Neural cell (in vitro differentiated cells): ENCODE results near the gene KLHL17. TPM values are rescaled to one million over a fixed set of nuclear protein-coding genes. Genes with fewer than 3 reads are reported as not detected.

ENCODE experiments used
- H2AFZ ChIP-seq: fragments of 200-600, 300-800 bp; sonication (generic), shearing (Covaris generic); 2 replicates; pipeline ENCODE4 v1.6.0; 2014; ENCODE audit warnings: low read depth, mild to moderate bottlenecking, antibody characterized with exemption, low read length, moderate library complexity
- H3F3A ChIP-seq: fragments of 200-600 bp; shearing (Covaris generic); 2 replicates; pipeline ENCODE4 v1.6.1; 2016; ENCODE audit warnings: mild to moderate bottlenecking, moderate library complexity, mixed read lengths, antibody characterized with exemption, low read length; ENCODE audit not compliant: insufficient read depth, poor library complexity, severe bottlenecking
- H3K27ac ChIP-seq: fragments of 200-600, 300-800 bp; sonication (generic), shearing (Covaris generic); 2 replicates; pipeline ENCODE4 v1.5.1; 2014; ENCODE audit warnings: mild to moderate bottlenecking, low read length, moderate library complexity
- H3K27me3 ChIP-seq: fragments of 300-800, 200-600 bp; sonication (generic), shearing (Covaris generic); 2 replicates; pipeline ENCODE4 v1.6.0; 2014; ENCODE audit warnings: mild to moderate bottlenecking, low read depth, low read length, moderate library complexity; ENCODE audit not compliant: insufficient read depth
- H3K36me3 ChIP-seq: fragments of 300-800, 200-600 bp; sonication (generic), shearing (Covaris generic); 2 replicates; pipeline ENCODE4 v1.5.1; 2014; ENCODE audit warnings: mild to moderate bottlenecking, antibody characterized with exemption, low read length, moderate library complexity; ENCODE audit not compliant: insufficient read depth
- H3K4me2 ChIP-seq: fragments of 300-800, 200-600 bp; sonication (generic), shearing (Covaris generic); 2 replicates; pipeline ENCODE4 v1.6.0; 2014; ENCODE audit warnings: mild to moderate bottlenecking, low read length
- H3K4me3 ChIP-seq: fragments of 300-800, 200-600 bp; sonication (generic), shearing (Covaris generic); 2 replicates; pipeline ENCODE4 v1.5.1; 2014; ENCODE audit warnings: mild to moderate bottlenecking, low read length, moderate library complexity
- H3K79me2 ChIP-seq: fragments of 200-600 bp; shearing (Covaris generic); replicated peaks from 2 replicates; pipeline ENCODE4 v1.6.0; 2014; ENCODE audit warnings: mild to moderate bottlenecking, low read length, moderate library complexity; ENCODE audit not compliant: insufficient read depth
- H3K9ac ChIP-seq: fragments of 300-800, 200-600 bp; sonication (generic), shearing (Covaris generic); 2 replicates; pipeline ENCODE4 v1.6.1; 2016; ENCODE audit warnings: mild to moderate bottlenecking, low read length, mixed read lengths
- H3K9me2 ChIP-seq: fragments of 200-600 bp; shearing (Covaris generic); 2 replicates; pipeline ENCODE4 v1.6.1; 2016; ENCODE audit warnings: mild to moderate bottlenecking, low read length, mixed read lengths; ENCODE audit not compliant: insufficient read depth
- H3K9me3 ChIP-seq: fragments of 200-600, 300-800 bp; sonication (generic), shearing (Covaris generic); 2 replicates; pipeline ENCODE4 v1.6.1; 2016; ENCODE audit warnings: mild to moderate bottlenecking, mixed run types, low read length, moderate library complexity, mixed read lengths
- H4K20me1 ChIP-seq: fragments of 200-600 bp; shearing (Covaris generic); 2 replicates; pipeline ENCODE4 v1.6.1; 2016; ENCODE audit warnings: mild to moderate bottlenecking, mixed run types; ENCODE audit not compliant: insufficient read depth
- EP300 ChIP-seq: fragments of 450-650 bp; conservative IDR thresholded peaks from 2 replicates; pipeline ENCODE4 v1.6.1; 2014; ENCODE audit warnings: antibody characterized with exemption, mild to moderate bottlenecking, moderate library complexity; ENCODE audit not compliant: poor library complexity, severe bottlenecking
- EZH2 ChIP-seq: fragments of 200-600, 300-800 bp; shearing (Covaris generic), sonication (generic); IDR thresholded peaks from 2 replicates; pipeline ENCODE4 v1.6.1; 2014; ENCODE audit warnings: antibody characterized with exemption, low read length, borderline replicate concordance, mild to moderate bottlenecking; ENCODE audit not compliant: insufficient read depth, poor library complexity, severe bottlenecking
- MXI1 ChIP-seq: fragments of 450-650 bp; conservative IDR thresholded peaks from 2 replicates; pipeline ENCODE4 v1.6.1; 2014; ENCODE audit warnings: antibody characterized with exemption, mild to moderate bottlenecking; ENCODE audit not compliant: poor library complexity, severe bottlenecking
- POLR2AphosphoS5 ChIP-seq: IDR thresholded peaks from 2 replicates; pipeline ENCODE4 v1.6.1; 2012
- RAD21 ChIP-seq: fragments of 450-650 bp; conservative IDR thresholded peaks from 2 replicates; pipeline ENCODE4 v1.6.1; 2014; ENCODE audit warnings: antibody characterized with exemption, mild to moderate bottlenecking, moderate library complexity
- REST ChIP-seq: IDR thresholded peaks from 2 replicates; pipeline ENCODE4 v1.6.1; 2012; ENCODE audit warnings: borderline replicate concordance
- SMC3 ChIP-seq: fragments of 450-650 bp; conservative IDR thresholded peaks from 2 replicates; pipeline ENCODE4 v1.6.1; 2014; ENCODE audit warnings: antibody characterized with exemption, mild to moderate bottlenecking, moderate library complexity; ENCODE audit not compliant: poor library complexity
- TAF1 ChIP-seq: IDR thresholded peaks from 2 replicates; pipeline ENCODE4 v1.6.1; 2012; ENCODE audit warnings: low read depth
- polyA plus RNA-seq: library from polyadenylated mRNA; depleted of rRNA; stranded (reverse); fragments of >200 nt; gene quantifications from 2 replicates; pipeline ENCODE4 v1.2.3, GENCODE V29; 2014
- TF ChIP-seq, protein P1 (sequence below): fragments of 450-650 bp; IDR thresholded peaks from 2 replicates; pipeline ENCODE4 v1.5.1; 2014; ENCODE audit warnings: antibody characterized with exemption, mild to moderate bottlenecking, moderate library complexity; ENCODE audit not compliant: poor library complexity, severe bottlenecking

The KLHL17 gene
- polyA plus RNA-seq, 1 donor from 2014 or later = 52.3 TPM

DNA sequence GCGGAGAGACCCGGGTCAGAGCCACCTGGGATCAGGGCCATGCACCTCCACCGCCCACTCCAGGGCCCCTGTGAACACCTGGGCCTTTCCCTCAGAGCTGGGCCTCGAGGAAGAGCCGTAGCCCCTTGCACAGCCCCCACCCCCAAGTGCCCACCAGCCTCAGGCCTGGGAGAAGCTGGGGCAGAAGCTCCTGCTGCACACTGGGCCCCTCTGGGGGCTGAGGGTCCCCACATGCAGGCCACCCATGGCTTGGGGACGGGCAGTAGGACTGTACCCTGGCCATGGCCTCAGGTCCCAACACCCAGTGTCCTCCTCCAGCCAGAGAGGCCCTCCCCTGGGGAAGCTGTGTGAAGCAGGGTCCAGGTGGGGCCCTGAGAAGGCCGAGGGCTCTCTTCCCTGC, 7.8 kb upstream of the KLHL17 start:
- Histone ChIP-seq H3K9me2 (no peaks in the 10 kb centered on the region), H3K9me3 (no peaks in the 10 kb centered on the region), H3K4me3 (no peak overlapping the region), H2AFZ (no peak overlapping the region), H3K27me3 (no peaks in the 10 kb centered on the region), H3F3A (no peaks in the 10 kb centered on the region), H3K9ac (no peak overlapping the region), H4K20me1 (no peaks in the 10 kb centered on the region), H3K79me2 (no peaks in the 10 kb centered on the region), H3K27ac (no peak overlapping the region), H3K36me3 (peaks cover 4% of the 10 kb centered on the region), H3K4me2 (no peak overlapping the region)
- no peak for TF ChIP-seq POLR2AphosphoS5
- TF ChIP-seq SMC3 = no peak
- no peak for TF ChIP-seq REST
- TF ChIP-seq EP300 = no peak
- no peak for TF ChIP-seq MXI1
- TF ChIP-seq RAD21 = no peak
- TF ChIP-seq, protein P1, sequence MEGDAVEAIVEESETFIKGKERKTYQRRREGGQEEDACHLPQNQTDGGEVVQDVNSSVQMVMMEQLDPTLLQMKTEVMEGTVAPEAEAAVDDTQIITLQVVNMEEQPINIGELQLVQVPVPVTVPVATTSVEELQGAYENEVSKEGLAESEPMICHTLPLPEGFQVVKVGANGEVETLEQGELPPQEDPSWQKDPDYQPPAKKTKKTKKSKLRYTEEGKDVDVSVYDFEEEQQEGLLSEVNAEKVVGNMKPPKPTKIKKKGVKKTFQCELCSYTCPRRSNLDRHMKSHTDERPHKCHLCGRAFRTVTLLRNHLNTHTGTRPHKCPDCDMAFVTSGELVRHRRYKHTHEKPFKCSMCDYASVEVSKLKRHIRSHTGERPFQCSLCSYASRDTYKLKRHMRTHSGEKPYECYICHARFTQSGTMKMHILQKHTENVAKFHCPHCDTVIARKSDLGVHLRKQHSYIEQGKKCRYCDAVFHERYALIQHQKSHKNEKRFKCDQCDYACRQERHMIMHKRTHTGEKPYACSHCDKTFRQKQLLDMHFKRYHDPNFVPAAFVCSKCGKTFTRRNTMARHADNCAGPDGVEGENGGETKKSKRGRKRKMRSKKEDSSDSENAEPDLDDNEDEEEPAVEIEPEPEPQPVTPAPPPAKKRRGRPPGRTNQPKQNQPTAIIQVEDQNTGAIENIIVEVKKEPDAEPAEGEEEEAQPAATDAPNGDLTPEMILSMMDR = no peak

DNA sequence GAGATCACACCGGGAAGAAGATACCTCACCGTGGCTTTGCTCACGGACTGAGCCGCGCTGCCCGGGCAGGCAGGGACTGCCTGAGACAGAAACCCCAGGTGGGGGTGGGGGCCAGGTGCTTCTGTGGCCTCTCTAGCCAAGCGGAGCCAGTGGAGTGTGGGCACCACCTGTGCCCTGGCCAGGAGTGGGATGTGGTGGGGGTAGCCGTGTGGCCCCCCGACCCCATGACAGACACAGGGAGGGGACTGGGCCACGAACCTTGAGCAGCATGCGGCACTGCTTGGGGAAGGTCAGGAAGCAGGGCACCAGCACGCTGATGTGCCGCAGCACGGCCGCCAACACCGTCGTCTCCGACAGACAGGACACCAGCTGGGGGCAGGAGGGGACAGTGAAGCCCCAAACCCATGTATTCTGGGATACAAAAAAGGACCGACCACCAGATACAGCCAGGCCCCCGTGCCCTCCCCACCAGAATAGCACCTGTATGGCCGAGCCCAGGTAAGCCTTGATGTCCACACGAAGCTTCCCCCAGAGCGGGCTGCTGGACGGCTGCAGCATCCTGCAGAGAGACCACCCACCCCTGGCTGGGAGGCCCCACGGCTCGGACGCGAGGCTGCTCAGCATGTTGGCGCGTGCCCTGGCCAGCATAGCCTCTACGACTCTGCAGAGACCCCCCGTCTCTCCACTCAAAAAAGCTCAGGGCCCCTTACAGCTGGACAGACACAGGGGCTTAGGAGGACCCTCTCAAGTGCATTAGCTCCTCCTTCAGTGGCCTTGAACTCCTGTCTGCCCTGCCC, 6.7 kb upstream of the KLHL17 start:
- Histone ChIP-seq H3K9me3 (no peaks in the 10 kb centered on the region), H3K36me3 (peaks cover 4% of the 10 kb centered on the region), H4K20me1 (no peaks in the 10 kb centered on the region), H3K9me2 (no peaks in the 10 kb centered on the region), H3K4me2 (no peak overlapping the region), H3K4me3 (no peak overlapping the region), H3K9ac (no peak overlapping the region), H3K79me2 (peaks cover 4% of the 10 kb centered on the region), H2AFZ (no peak overlapping the region), H3F3A (no peaks in the 10 kb centered on the region), H3K27ac (no peak overlapping the region), H3K27me3 (no peaks in the 10 kb centered on the region)
- no peak for TF ChIP-seq RAD21
- TF ChIP-seq TAF1 = no peak
- no peak for TF ChIP-seq MXI1
- TF ChIP-seq, protein P1 = no peak
- TF ChIP-seq EZH2 = no peak
- no peak for TF ChIP-seq REST
- no peak for TF ChIP-seq SMC3
- no peak for TF ChIP-seq EP300
- TF ChIP-seq POLR2AphosphoS5 = no peak
